ENCODE results near the gene RBMS3.

RBMS3 gene

DNA sequence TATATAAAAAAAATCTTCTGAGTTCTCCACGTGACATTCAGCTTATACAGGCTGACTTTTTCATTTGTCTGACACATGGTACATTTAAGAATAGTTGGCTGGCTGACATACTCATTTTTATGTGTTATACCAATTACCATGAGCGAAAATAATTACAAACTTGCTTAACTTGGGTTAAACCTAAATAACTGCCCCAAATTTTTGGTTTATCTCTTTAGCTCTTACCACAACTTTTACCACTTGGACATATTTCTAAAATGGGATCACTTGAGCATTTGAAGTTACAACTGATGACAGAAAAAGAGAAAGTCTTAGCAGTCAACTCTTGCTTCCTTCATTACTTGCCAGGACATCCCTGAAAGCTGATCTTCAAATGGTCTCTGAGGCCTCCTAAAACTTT, 618.1 kb downstream of the RBMS3 start:
- H3K4me1 ChIP-seq (ENCODE audit: control insufficient read depth in 1 of 2, insufficient read depth in 2 of 2, low read length in 2 of 2): no peaks in the 10 kb centered on the region
- H3K9me3 ChIP-seq (ENCODE audit: control insufficient read depth in 1 of 2, low read length in 2 of 2): no peaks in the 10 kb centered on the region
- H3K9ac ChIP-seq (ENCODE audit: low read depth in 1 of 2, low read length in 2 of 2): no peak overlapping the region
- no peak overlapping the region for H3K4me3 ChIP-seq (ENCODE audit: low read depth in 1 of 2, low read length in 2 of 2)
- no peak overlapping the region for H3K27ac ChIP-seq (ENCODE audit: low read depth, low read length)
- no peaks in the 10 kb centered on the region for H3K36me3 ChIP-seq (ENCODE audit: control insufficient read depth in 1 of 2, insufficient read depth in 2 of 2, low read length in 2 of 2)
- H3K27me3 ChIP-seq (ENCODE audit: control insufficient read depth in 1 of 2, insufficient read depth in 2 of 2, low read length in 2 of 2): no peaks in the 10 kb centered on the region

DNA sequence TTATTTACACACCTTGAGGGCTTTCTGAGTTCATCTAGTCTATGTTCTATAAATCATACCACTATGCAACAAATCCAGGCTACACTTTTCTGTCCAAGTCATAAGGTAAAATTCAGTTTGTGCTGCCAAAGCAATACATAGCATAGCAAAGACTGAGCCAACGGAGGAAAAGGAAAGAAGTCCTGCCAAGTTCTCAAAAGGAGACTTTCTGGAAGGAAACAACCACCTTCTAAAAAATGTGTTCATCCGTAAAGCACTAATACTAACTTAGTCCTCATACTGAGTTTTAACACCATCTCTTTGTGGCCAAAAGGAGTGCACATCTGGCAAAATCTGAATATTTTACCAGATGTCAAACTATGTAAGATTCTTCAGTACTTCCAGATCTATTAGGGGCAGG, 620.2 kb downstream of the RBMS3 start:
- no peaks in the 10 kb centered on the region for H3K27me3 ChIP-seq (ENCODE audit: control insufficient read depth in 1 of 2, insufficient read depth in 2 of 2, low read length in 2 of 2)
- no peaks in the 10 kb centered on the region for H3K9me3 ChIP-seq (ENCODE audit: control insufficient read depth in 1 of 2, low read length in 2 of 2)
- no peak overlapping the region for H3K4me3 ChIP-seq (ENCODE audit: low read depth in 1 of 2, low read length in 2 of 2)
- H3K4me1 ChIP-seq (ENCODE audit: control insufficient read depth in 1 of 2, insufficient read depth in 2 of 2, low read length in 2 of 2): no peaks in the 10 kb centered on the region
- no peak overlapping the region for H3K9ac ChIP-seq (ENCODE audit: low read depth in 1 of 2, low read length in 2 of 2)
- H3K27ac ChIP-seq (ENCODE audit: low read depth, low read length): no peak overlapping the region
- no peaks in the 10 kb centered on the region for H3K36me3 ChIP-seq (ENCODE audit: control insufficient read depth in 1 of 2, insufficient read depth in 2 of 2, low read length in 2 of 2)

DNA sequence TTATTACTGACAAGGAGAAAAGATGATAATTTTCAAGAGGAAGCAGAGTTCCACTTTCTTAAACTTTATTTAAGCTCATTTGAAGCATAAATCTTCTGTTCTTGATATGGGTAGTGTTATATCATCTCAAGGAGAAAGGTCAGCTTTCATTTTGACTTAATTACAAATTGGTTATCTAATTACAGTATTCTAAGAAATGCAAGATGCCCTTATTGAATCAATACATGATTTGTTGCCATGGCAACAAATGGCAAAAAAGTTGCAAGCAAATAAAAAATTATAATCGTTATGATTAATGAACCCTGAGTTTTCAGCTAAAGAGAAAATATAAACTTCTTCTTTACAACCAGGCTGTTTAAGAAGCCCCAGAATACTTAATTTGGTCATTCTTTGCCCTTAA, 622.7 kb downstream of the RBMS3 start:
- Histone ChIP-seq H3K27ac (ENCODE audit: low read depth, low read length) (no peak overlapping the region), H3K9ac (ENCODE audit: low read depth in 1 of 2, low read length in 2 of 2) (no peak overlapping the region), H3K9me3 (ENCODE audit: control insufficient read depth in 1 of 2, low read length in 2 of 2) (no peaks in the 10 kb centered on the region), H3K4me1 (ENCODE audit: control insufficient read depth in 1 of 2, insufficient read depth in 2 of 2, low read length in 2 of 2) (no peaks in the 10 kb centered on the region), H3K4me3 (ENCODE audit: low read depth in 1 of 2, low read length in 2 of 2) (no peak overlapping the region), H3K36me3 (ENCODE audit: control insufficient read depth in 1 of 2, insufficient read depth in 2 of 2, low read length in 2 of 2) (no peaks in the 10 kb centered on the region), H3K27me3 (ENCODE audit: control insufficient read depth in 1 of 2, insufficient read depth in 2 of 2, low read length in 2 of 2) (no peaks in the 10 kb centered on the region)

DNA sequence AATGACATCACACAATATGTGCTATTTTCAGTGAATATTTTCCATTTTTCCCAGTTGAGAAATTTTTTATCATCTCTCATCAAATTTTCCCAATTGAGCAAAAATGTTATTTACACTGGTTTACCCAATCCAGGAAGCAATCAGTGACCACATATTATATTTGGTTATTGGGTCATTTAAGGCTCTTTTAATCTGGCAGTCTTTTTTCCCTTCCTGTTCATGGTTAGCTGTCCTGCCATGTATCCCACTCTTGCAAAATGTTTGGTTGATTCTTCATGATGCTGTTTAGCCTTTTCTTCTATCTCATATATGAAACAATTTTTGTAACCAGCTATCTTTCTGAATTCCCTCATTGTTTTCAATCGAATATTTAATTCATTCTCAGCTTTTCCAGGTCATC, 626.0 kb downstream of the RBMS3 start:
- no peak overlapping the region for H3K27ac ChIP-seq (ENCODE audit: low read depth, low read length)
- no peaks in the 10 kb centered on the region for H3K27me3 ChIP-seq (ENCODE audit: control insufficient read depth in 1 of 2, insufficient read depth in 2 of 2, low read length in 2 of 2)
- H3K9me3 ChIP-seq (ENCODE audit: control insufficient read depth in 1 of 2, low read length in 2 of 2): no peaks in the 10 kb centered on the region
- H3K4me3 ChIP-seq (ENCODE audit: low read depth in 1 of 2, low read length in 2 of 2): no peak overlapping the region
- no peaks in the 10 kb centered on the region for H3K4me1 ChIP-seq (ENCODE audit: control insufficient read depth in 1 of 2, insufficient read depth in 2 of 2, low read length in 2 of 2)
- H3K9ac ChIP-seq (ENCODE audit: low read depth in 1 of 2, low read length in 2 of 2): no peak overlapping the region
- H3K36me3 ChIP-seq (ENCODE audit: control insufficient read depth in 1 of 2, insufficient read depth in 2 of 2, low read length in 2 of 2): no peaks in the 10 kb centered on the region

GRCh38 chr3:29912600-29913288, 631.9 kb downstream of the RBMS3 start:
- H3K27me3 ChIP-seq (ENCODE audit: control insufficient read depth in 1 of 2, insufficient read depth in 2 of 2, low read length in 2 of 2): no peaks in the 10 kb centered on the region
- H3K36me3 ChIP-seq (ENCODE audit: control insufficient read depth in 1 of 2, insufficient read depth in 2 of 2, low read length in 2 of 2): no peaks in the 10 kb centered on the region
- no peak overlapping the region for H3K4me3 ChIP-seq (ENCODE audit: low read depth in 1 of 2, low read length in 2 of 2)
- no peak overlapping the region for H3K9ac ChIP-seq (ENCODE audit: low read depth in 1 of 2, low read length in 2 of 2)
- no peak overlapping the region for H3K27ac ChIP-seq (ENCODE audit: low read depth, low read length)
- H3K9me3 ChIP-seq (ENCODE audit: control insufficient read depth in 1 of 2, low read length in 2 of 2): no peaks in the 10 kb centered on the region
- H3K4me1 ChIP-seq (ENCODE audit: control insufficient read depth in 1 of 2, insufficient read depth in 2 of 2, low read length in 2 of 2): no peaks in the 10 kb centered on the region

DNA sequence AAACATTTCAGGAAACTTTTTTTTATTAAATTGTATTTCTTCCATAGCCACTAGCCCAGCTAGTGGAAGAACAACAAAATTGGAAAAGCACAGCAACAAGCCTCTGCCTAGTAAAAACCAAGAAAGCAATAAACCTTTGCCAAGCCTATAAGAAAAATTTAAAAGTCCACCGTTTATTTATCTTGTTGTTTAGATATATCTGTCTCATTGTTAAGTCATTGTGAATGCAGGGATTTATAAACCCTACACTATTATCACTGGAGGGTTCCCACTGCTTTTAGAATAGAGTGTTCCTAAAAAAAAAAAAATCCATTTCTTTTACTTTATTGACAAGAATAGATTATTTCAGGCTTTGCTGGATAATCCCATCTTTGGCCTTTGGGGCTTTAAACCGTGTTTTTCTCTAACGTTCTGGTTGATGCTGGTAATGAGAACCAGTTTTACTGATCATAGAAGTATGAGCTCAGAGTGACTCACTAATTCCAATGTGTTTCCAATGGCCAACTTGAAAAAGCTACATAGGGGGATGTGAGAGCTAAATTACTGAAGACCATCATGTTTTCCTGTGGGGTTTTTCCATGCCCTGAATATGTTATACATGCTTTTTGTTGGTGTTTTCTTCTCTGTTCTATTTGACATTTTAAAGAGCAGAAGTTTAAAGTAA, 634.1 kb downstream of the RBMS3 start:
- no peak overlapping the region for H3K9ac ChIP-seq (ENCODE audit: low read depth in 1 of 2, low read length in 2 of 2)
- no peaks in the 10 kb centered on the region for H3K4me1 ChIP-seq (ENCODE audit: control insufficient read depth in 1 of 2, insufficient read depth in 2 of 2, low read length in 2 of 2)
- no peaks in the 10 kb centered on the region for H3K9me3 ChIP-seq (ENCODE audit: control insufficient read depth in 1 of 2, low read length in 2 of 2)
- H3K27ac ChIP-seq (ENCODE audit: low read depth, low read length): no peak overlapping the region
- no peaks in the 10 kb centered on the region for H3K27me3 ChIP-seq (ENCODE audit: control insufficient read depth in 1 of 2, insufficient read depth in 2 of 2, low read length in 2 of 2)
- H3K36me3 ChIP-seq (ENCODE audit: control insufficient read depth in 1 of 2, insufficient read depth in 2 of 2, low read length in 2 of 2): no peaks in the 10 kb centered on the region
- no peak overlapping the region for H3K4me3 ChIP-seq (ENCODE audit: low read depth in 1 of 2, low read length in 2 of 2)

DNA sequence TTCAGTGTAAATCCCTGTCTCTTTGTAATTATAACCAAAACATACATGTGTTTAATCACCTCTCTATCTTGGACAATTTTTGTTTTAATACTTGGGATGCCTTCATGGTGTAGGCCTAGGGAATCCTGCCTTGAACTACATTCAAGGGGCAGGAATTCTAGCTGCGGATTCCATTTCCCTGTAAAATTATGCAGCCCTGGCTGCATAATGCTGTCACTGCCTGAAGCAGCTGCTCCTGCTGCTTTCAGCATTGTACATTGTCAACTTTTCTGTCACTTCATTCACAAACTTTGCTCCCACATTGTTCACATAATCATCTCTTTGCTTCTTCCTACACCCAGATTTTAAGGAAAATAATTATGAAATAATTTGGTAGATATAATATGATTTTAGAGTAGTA, 638.7 kb downstream of the RBMS3 start:
- Histone ChIP-seq H3K4me1 (ENCODE audit: control insufficient read depth in 1 of 2, insufficient read depth in 2 of 2, low read length in 2 of 2) (no peaks in the 10 kb centered on the region), H3K27ac (ENCODE audit: low read depth, low read length) (no peak overlapping the region)

GRCh38 chr3:29922992-29923746, 642.3 kb downstream of the RBMS3 start:
- H3K27me3 ChIP-seq (ENCODE audit: control insufficient read depth in 1 of 2, insufficient read depth in 2 of 2, low read length in 2 of 2): no peaks in the 10 kb centered on the region
- no peak overlapping the region for H3K9ac ChIP-seq (ENCODE audit: low read depth in 1 of 2, low read length in 2 of 2)
- no peak overlapping the region for H3K27ac ChIP-seq (ENCODE audit: low read depth, low read length)
- H3K9me3 ChIP-seq (ENCODE audit: control insufficient read depth in 1 of 2, low read length in 2 of 2): no peaks in the 10 kb centered on the region
- H3K4me3 ChIP-seq (ENCODE audit: low read depth in 1 of 2, low read length in 2 of 2): no peak overlapping the region
- no peaks in the 10 kb centered on the region for H3K36me3 ChIP-seq (ENCODE audit: control insufficient read depth in 1 of 2, insufficient read depth in 2 of 2, low read length in 2 of 2)
- no peaks in the 10 kb centered on the region for H3K4me1 ChIP-seq (ENCODE audit: control insufficient read depth in 1 of 2, insufficient read depth in 2 of 2, low read length in 2 of 2)

More for the DNA sequence above, 638.7 kb downstream of the RBMS3 start:
- Histone ChIP-seq H3K4me3 (ENCODE audit: low read depth in 1 of 2, low read length in 2 of 2) (no peak overlapping the region), H3K9ac (ENCODE audit: low read depth in 1 of 2, low read length in 2 of 2) (no peak overlapping the region), H3K9me3 (ENCODE audit: control insufficient read depth in 1 of 2, low read length in 2 of 2) (no peaks in the 10 kb centered on the region), H3K27me3 (ENCODE audit: control insufficient read depth in 1 of 2, insufficient read depth in 2 of 2, low read length in 2 of 2) (no peaks in the 10 kb centered on the region), H3K36me3 (ENCODE audit: control insufficient read depth in 1 of 2, insufficient read depth in 2 of 2, low read length in 2 of 2) (no peaks in the 10 kb centered on the region)

GRCh38 chr3:29924783-29925561, 644.1 kb downstream of the RBMS3 start:
- H3K27ac ChIP-seq (ENCODE audit: low read depth, low read length): no peak overlapping the region
- no peaks in the 10 kb centered on the region for H3K9me3 ChIP-seq (ENCODE audit: control insufficient read depth in 1 of 2, low read length in 2 of 2)
- no peaks in the 10 kb centered on the region for H3K27me3 ChIP-seq (ENCODE audit: control insufficient read depth in 1 of 2, insufficient read depth in 2 of 2, low read length in 2 of 2)
- no peak overlapping the region for H3K9ac ChIP-seq (ENCODE audit: low read depth in 1 of 2, low read length in 2 of 2)
- H3K4me1 ChIP-seq (ENCODE audit: control insufficient read depth in 1 of 2, insufficient read depth in 2 of 2, low read length in 2 of 2): no peaks in the 10 kb centered on the region
- no peak overlapping the region for H3K4me3 ChIP-seq (ENCODE audit: low read depth in 1 of 2, low read length in 2 of 2)
- H3K36me3 ChIP-seq (ENCODE audit: control insufficient read depth in 1 of 2, insufficient read depth in 2 of 2, low read length in 2 of 2): no peaks in the 10 kb centered on the region

DNA sequence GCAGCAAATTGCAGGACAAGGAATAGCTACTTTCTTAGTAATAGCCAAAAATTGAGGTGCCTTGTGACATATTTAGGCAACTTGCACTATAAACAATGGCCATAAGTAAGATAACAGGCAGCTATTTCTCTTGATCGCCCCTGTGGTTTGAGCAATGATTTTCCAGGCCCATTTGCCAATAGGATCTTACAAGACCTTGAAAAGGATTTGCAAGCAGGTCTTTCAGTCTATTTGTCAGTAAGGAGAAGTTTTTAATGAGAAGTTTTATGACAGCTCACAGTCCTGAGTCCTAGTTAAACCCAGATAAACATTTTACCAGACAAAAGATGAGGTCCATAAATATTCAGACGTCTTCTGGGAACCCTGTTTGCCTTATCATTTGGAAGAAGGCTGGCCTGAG, 645.5 kb downstream of the RBMS3 start:
- H3K36me3 ChIP-seq (ENCODE audit: control insufficient read depth in 1 of 2, insufficient read depth in 2 of 2, low read length in 2 of 2): no peaks in the 10 kb centered on the region
- no peaks in the 10 kb centered on the region for H3K27me3 ChIP-seq (ENCODE audit: control insufficient read depth in 1 of 2, insufficient read depth in 2 of 2, low read length in 2 of 2)
- H3K27ac ChIP-seq (ENCODE audit: low read depth, low read length): no peak overlapping the region
- no peaks in the 10 kb centered on the region for H3K9me3 ChIP-seq (ENCODE audit: control insufficient read depth in 1 of 2, low read length in 2 of 2)
- no peak overlapping the region for H3K9ac ChIP-seq (ENCODE audit: low read depth in 1 of 2, low read length in 2 of 2)
- H3K4me3 ChIP-seq (ENCODE audit: low read depth in 1 of 2, low read length in 2 of 2): no peak overlapping the region
- H3K4me1 ChIP-seq (ENCODE audit: control insufficient read depth in 1 of 2, insufficient read depth in 2 of 2, low read length in 2 of 2): no peaks in the 10 kb centered on the region
